Colonic mucosa (tissue), 4 donors: ENCODE data around the gene EEF2K. TPM values are rescaled to one million over a fixed set of nuclear protein-coding genes. Genes with fewer than 3 reads are reported as not detected.

ENCODE experiments used
- DNase-seq: peaks from one replicate; pipeline ENCODE4 v3.0.0-alpha.2; 2020
- H3K27ac ChIP-seq: fragments of 200-600 bp; one replicate; pipeline ENCODE4 v1.8.0; 2021
- H3K27me3 ChIP-seq: fragments of 200-600 bp; one replicate; pipeline ENCODE4 v1.8.0; 2021
- H3K36me3 ChIP-seq: fragments of 200-600 bp; one replicate; pipeline ENCODE4 v1.8.0; 2021
- H3K4me1 ChIP-seq: fragments of 200-600 bp; one replicate; pipeline ENCODE4 v1.8.0; 2021; ENCODE audit warnings: mild to moderate bottlenecking
- H3K4me3 ChIP-seq: fragments of 200-600 bp; one replicate; pipeline ENCODE4 v1.8.0; 2021
- H3K9ac ChIP-seq, 2 donors: one replicate each; pipeline ENCODE4 v1.7.0; 2013; ENCODE audit warnings: control low read depth in 2 of 2, low read depth in 2 of 2, low read length in 2 of 2
- H3K9me3 ChIP-seq: fragments of 200-600 bp; one replicate; pipeline ENCODE4 v1.8.0; 2021
- CTCF ChIP-seq: fragments of 200-600 bp; IDR thresholded peaks from one replicate; pipeline ENCODE4 v1.8.0; 2022; ENCODE audit warnings: antibody characterized with exemption, mild to moderate bottlenecking
- intact Hi-C: fragments of 100-400 bp; cut with DNase I; formaldehyde crosslinking; loops from one replicate; pipeline ENCODE4 v1.14.1; 2022
- total RNA-seq, 2 donors: library from RNA; stranded (reverse); fragmentation: NEBNext Ultra II Directional in 1 of 2; extraction: Animal tissue kit (Norgen Biotek cat#: 25700) in 1 of 2; gene quantifications; one replicate each; pipeline ENCODE4 v1.2.1, GENCODE V29; 2021
- donor health status: healthy.
- donor health status: DM: no; HTN: no; CAD: no.
- donor health status: DM: no; HTN: no; CAD: no.

EEF2K gene
- total RNA-seq, 2 donors from 2014 or later, result 25.8 to 53.4 TPM

- no peak for DNase-seq
- peak overlapping the region; percentile 33 to 88 for H3K9ac ChIP-seq
- no peak overlapping the region for H3K27ac ChIP-seq
- H3K27me3 ChIP-seq, result no peaks in the 10 kb centered on the region
- H3K4me1 ChIP-seq, result peaks cover 4% of the 10 kb centered on the region
- intact Hi-C loops, result no loop called here
- H3K36me3 ChIP-seq, result no peaks in the 10 kb centered on the region
- H3K9me3 ChIP-seq, result no peaks in the 10 kb centered on the region
- H3K4me3 ChIP-seq, result peak overlapping the region; percentile 96
- no peak for TF ChIP-seq CTCF
Observed at GRCh38 chr16:22207715-22208360, 1.8 kb downstream of the EEF2K start.

- H3K9me3 ChIP-seq, result no peaks in the 10 kb centered on the region
- no peaks in the 10 kb centered on the region for H3K36me3 ChIP-seq
- H3K27ac ChIP-seq, result no peak overlapping the region
- H3K4me1 ChIP-seq, result peaks cover 4% of the 10 kb centered on the region
- intact Hi-C loops, result no loop called here
- TF ChIP-seq CTCF, result no peak
- no peak overlapping the region for H3K4me3 ChIP-seq
- no peak for DNase-seq
- no peak overlapping the region for H3K9ac ChIP-seq
- no peaks in the 10 kb centered on the region for H3K27me3 ChIP-seq
Observed at GRCh38 chr16:22210285-22210684, 4.2 kb downstream of the EEF2K start.

DNA sequence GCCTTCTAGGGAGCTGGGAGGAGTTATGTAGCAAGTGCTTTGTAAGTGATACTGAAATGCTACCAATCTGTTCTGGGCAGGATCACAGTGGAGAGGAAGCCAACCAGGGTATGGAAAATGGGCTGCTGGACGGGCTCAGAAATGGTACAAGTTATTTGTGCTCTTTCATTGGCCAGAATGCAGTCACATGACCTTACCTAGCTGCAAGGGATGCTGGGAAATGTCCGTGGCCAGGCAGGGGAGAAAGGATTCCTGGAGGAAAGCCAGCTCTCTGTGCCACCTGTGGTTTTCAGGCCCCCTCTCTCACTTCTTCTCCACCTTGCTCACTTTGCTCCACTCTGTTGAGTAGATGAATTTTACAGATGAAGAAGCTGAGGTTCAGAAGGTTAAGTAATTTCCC lies 4.8 kb downstream of the EEF2K start:
- Histone ChIP-seq H3K9ac (no peak overlapping the region), H3K27me3 (no peaks in the 10 kb centered on the region), H3K4me3 (no peak overlapping the region), H3K4me1 (peaks cover 4% of the 10 kb centered on the region), H3K27ac (no peak overlapping the region), H3K36me3 (no peaks in the 10 kb centered on the region), H3K9me3 (no peaks in the 10 kb centered on the region)
- intact Hi-C loops, result no loop called here
- TF ChIP-seq CTCF, result no peak
- no peak for DNase-seq

- H3K9ac ChIP-seq, result no peak overlapping the region
- H3K9me3 ChIP-seq, result no peaks in the 10 kb centered on the region
- no peak for TF ChIP-seq CTCF
- intact Hi-C loops, result no loop called here
- H3K4me1 ChIP-seq, result peaks cover 4% of the 10 kb centered on the region
- H3K27me3 ChIP-seq, result no peaks in the 10 kb centered on the region
- DNase-seq, result no peak
- H3K4me3 ChIP-seq, result no peak overlapping the region
- no peak overlapping the region for H3K27ac ChIP-seq
- H3K36me3 ChIP-seq, result no peaks in the 10 kb centered on the region
Observed at GRCh38 chr16:22213236-22213635, 7.2 kb downstream of the EEF2K start.

DNA sequence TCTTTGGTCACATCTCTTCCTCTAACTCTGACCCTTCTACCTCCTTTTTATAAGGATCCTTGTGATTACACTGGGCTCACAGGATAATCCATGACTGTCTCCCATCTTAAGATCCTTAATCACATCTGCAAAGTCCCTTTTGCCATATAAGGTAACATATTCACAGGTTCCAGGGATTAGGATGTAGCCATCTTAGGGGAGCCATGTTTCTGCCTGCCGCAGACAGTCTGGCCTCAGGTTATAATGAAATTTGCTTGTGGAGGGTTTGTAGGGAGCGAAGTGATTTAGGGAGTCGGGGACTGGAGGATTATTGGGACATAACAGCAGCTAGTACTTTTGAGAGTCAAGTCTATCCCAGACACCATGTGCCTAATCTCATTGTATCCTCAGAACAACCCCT lies 7.7 kb downstream of the EEF2K start:
- Histone ChIP-seq H3K36me3 (no peaks in the 10 kb centered on the region), H3K4me1 (peaks cover 4% of the 10 kb centered on the region), H3K27me3 (no peaks in the 10 kb centered on the region), H3K4me3 (no peak overlapping the region), H3K9me3 (no peaks in the 10 kb centered on the region), H3K27ac (no peak overlapping the region), H3K9ac (no peak overlapping the region)
- TF ChIP-seq CTCF, result no peak
- intact Hi-C loops, result no loop called here
- DNase-seq, result no peak
